GM12801 (cell line): ENCODE data around the gene C1orf50.

ENCODE experiments used
- CTCF ChIP-seq: IDR thresholded peaks from one replicate; pipeline ENCODE4 v1.5.1; 2011; ENCODE audit warnings: control low read depth; ENCODE audit not compliant: insufficient read length; ENCODE audit errors: extremely low read depth

The C1orf50 gene

GRCh38 chr1:42825036-42825851 is 58.2 kb downstream of the C1orf50 start:
- no peak for TF ChIP-seq CTCF
